Vagina (tissue), 2 donors: ENCODE measurements around the gene HOXC11. TPM values are rescaled to one million over a fixed set of nuclear protein-coding genes. Genes with fewer than 3 reads are reported as not detected.

Experiments used
- DNase-seq, 2 donors: peaks; one replicate each; pipeline ENCODE4 v3.0.0-alpha.2; 2017; ENCODE audit errors: extremely low spot score in 2 of 2
- H3K27ac ChIP-seq: fragments of 200-600 bp; sonication (generic); one replicate; pipeline ENCODE4 v1.5.1; 2019
- H3K27me3 ChIP-seq: fragments of 200-600 bp; sonication (generic); one replicate; pipeline ENCODE4 v1.5.1; 2019
- H3K36me3 ChIP-seq, 2 donors: fragments of 200-600 bp; sonication (generic); one replicate each; pipeline ENCODE4 v1.5.1; 2017 to 2019
- H3K4me1 ChIP-seq: fragments of 200-600 bp; sonication (generic); one replicate; pipeline ENCODE4 v1.5.1; 2019
- H3K4me3 ChIP-seq, 2 donors: fragments of 200-600 bp; sonication (generic); 1 replicate in 1 of 2; 2 replicates in 1 of 2; pipeline ENCODE4 v1.5.1; 2016 to 2019
- H3K9me3 ChIP-seq: fragments of 200-600 bp; sonication (generic); one replicate; pipeline ENCODE4 v1.5.1; 2019
- CTCF ChIP-seq, 3 experiments: fragments of 450-650 bp in 2 of 3; fragments of 200-600 bp in 1 of 3; sonication (generic) in 1 of 3; IDR thresholded peaks; one replicate each; pipeline ENCODE4 v1.5.1; 2017 to 2019; ENCODE audit warnings: antibody characterized with exemption in 3 of 3, mild to moderate bottlenecking in 2 of 3, moderate library complexity in 2 of 3
- POLR2A ChIP-seq, 2 donors: fragments of 450-650 bp; IDR thresholded peaks; one replicate each; pipeline ENCODE4 v1.6.1; 2017; ENCODE audit warnings: antibody characterized with exemption in 2 of 2, mild to moderate bottlenecking in 2 of 2, moderate library complexity in 2 of 2
- POLR2AphosphoS5 ChIP-seq, 2 donors: sonication (generic); formaldehyde crosslinking; IDR thresholded peaks; one replicate each; pipeline ENCODE4 v1.9.0; 2017; ENCODE audit warnings: antibody characterized with exemption in 2 of 2, mild to moderate bottlenecking in 2 of 2, low read depth in 1 of 2; ENCODE audit not compliant: insufficient read depth in 1 of 2
- intact Hi-C: fragments of 100-400 bp; cut with DNase I; formaldehyde crosslinking; loops from one replicate; pipeline ENCODE4 v1.15.1; 2023
- total RNA-seq: library from RNA; depleted of rRNA; stranded (reverse); fragments of >200 nt; gene quantifications from one replicate; pipeline ENCODE4 v1.2.3, GENCODE V29; 2016

HOXC11 gene
- total RNA-seq, 1 donor from 2014 or later, result not detected

DNA sequence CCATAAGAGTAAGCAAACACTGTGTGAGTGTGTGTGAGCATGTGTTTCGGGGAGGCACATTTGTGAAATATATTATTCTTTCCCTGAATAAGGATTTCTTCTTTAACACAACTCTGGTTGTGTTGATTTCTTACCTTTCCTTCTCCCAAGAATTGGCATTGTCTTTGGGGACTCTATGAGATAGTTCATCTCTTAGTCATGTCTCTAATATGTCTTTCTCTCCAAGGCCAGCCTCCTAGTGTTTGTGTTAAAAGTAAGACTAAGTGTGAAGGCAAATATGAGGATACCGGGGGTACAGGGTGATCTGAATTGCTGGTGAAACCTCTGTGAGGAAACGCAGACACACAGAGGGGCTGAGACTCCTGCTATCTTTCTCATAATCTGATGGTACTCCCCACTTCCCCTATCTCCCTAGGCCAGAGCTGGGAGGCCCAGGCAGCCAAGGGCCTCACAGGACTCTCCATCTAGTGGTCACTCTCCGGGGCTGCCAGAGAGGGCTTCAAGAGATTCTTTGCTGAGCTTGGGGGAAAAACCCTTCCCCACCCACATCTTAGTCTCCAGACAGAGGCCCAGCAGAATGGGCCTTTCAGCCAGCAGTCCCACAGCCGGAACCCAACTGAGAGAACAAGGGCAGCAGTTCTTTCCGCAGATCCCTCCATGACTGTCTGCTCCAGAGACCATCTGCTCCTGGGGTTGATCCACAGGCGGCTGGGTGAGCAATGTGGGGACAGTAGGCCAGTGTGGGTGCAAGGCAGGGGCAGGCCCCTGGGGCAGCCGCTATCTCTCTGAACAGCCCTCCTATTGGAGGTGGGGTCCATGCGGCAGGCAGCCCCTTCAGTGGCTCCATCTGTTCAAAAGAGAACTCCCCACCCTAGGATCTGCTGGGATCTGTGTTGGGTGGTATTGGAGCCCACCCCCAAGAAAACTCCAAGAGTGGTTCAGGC, 24.0 kb upstream of the HOXC11 start:
- intact Hi-C loops, result no loop called here
- no peaks in the 10 kb centered on the region for H3K36me3 ChIP-seq
- no peaks in the 10 kb centered on the region for H3K9me3 ChIP-seq
- peaks cover 18% of the 10 kb centered on the region for H3K27me3 ChIP-seq
- TF ChIP-seq POLR2A (IDR thresholded peaks at IDR 0.05) (no peak), POLR2AphosphoS5 (IDR thresholded peaks at IDR 0.05; ENCODE audit: insufficient read depth in 1 of 2, low read depth in 1 of 2) (no peak), CTCF (IDR thresholded peaks at IDR 0.05) (no peak)
- H3K4me1 ChIP-seq, result peaks cover 13% of the 10 kb centered on the region
- H3K4me3 ChIP-seq, result no peak overlapping the region
- no peak for DNase-seq
- no peak overlapping the region for H3K27ac ChIP-seq

GRCh38 chr12:53949631-53950436, 23.1 kb upstream of the HOXC11 start:
- no peaks in the 10 kb centered on the region for H3K36me3 ChIP-seq
- DNase-seq, result no peak

GRCh38 chr12:53950437-53950773, 22.5 kb upstream of the HOXC11 start:
- H3K27me3 ChIP-seq, result peaks cover 31% of the 10 kb centered on the region
- H3K36me3 ChIP-seq, result no peaks in the 10 kb centered on the region
- DNase-seq, result no peak
- intact Hi-C loops, result no loop called here
- H3K4me1 ChIP-seq, result peaks cover 13% of the 10 kb centered on the region
- H3K27ac ChIP-seq, result no peak overlapping the region
- no peak overlapping the region for H3K4me3 ChIP-seq
- H3K9me3 ChIP-seq, result no peaks in the 10 kb centered on the region
- TF ChIP-seq CTCF (IDR thresholded peaks at IDR 0.05) (no peak), POLR2AphosphoS5 (IDR thresholded peaks at IDR 0.05; ENCODE audit: insufficient read depth in 1 of 2, low read depth in 1 of 2) (no peak), POLR2A (IDR thresholded peaks at IDR 0.05) (no peak)

More at GRCh38 chr12:53949631-53950436, 23.1 kb upstream of the HOXC11 start:
- H3K9me3 ChIP-seq, result no peaks in the 10 kb centered on the region
- H3K27me3 ChIP-seq, result peaks cover 25% of the 10 kb centered on the region
- no peak overlapping the region for H3K4me3 ChIP-seq
- intact Hi-C loops, result no loop called here
- H3K27ac ChIP-seq, result no peak overlapping the region
- TF ChIP-seq POLR2AphosphoS5 (IDR thresholded peaks at IDR 0.05; ENCODE audit: insufficient read depth in 1 of 2, low read depth in 1 of 2), result no peak
- no peak for TF ChIP-seq CTCF (IDR thresholded peaks at IDR 0.05)
- TF ChIP-seq POLR2A (IDR thresholded peaks at IDR 0.05), result no peak
- peaks cover 13% of the 10 kb centered on the region for H3K4me1 ChIP-seq

DNA sequence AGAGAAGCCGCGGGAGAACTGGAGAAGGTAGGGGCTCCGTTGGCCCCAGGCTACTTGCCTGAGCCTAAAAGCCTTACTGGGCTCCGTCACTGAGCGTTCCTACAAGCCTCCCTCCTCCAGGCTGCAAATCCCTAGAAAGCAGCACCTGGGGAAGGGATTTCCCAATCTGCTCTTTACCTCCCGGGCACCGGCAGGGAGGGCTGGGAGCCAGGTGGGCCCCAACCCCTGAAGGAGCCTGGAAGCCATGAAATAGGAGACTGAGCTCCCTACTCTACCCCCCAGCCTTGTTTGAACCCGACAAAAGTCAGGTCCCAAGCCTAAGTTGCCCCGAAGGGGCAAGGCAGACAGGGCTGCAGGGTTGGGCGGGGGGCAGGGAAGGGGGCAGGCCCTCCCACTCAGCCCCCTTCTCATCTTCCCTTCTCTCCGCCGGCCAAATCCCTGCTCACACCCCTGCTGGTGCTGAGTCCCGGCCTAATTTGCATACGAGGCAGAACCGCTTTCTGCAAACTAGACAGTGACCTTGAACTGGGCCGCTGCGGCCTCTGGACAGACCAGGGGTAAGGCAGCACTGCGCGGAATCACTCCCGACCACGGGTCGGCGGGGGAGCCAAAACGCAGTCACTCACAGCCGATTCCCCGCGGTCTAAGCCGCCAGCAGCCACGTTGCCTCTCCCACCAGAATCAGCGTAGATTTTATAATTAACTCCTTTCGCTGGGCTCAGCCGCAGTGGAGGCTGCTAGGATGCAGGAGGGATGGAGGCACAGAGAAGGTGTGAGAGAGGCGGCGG, 21.9 kb upstream of the HOXC11 start:
- intact Hi-C loops, result no loop called here
- no peak for TF ChIP-seq POLR2A (IDR thresholded peaks at IDR 0.05)
- TF ChIP-seq CTCF (IDR thresholded peaks at IDR 0.05), result no peak
- TF ChIP-seq POLR2AphosphoS5 (IDR thresholded peaks at IDR 0.05; ENCODE audit: insufficient read depth in 1 of 2, low read depth in 1 of 2), result no peak
- Histone ChIP-seq H3K27ac (no peak overlapping the region), H3K9me3 (no peaks in the 10 kb centered on the region), H3K4me1 (peaks cover 13% of the 10 kb centered on the region), H3K36me3 (no peaks in the 10 kb centered on the region), H3K4me3 (no peak overlapping the region), H3K27me3 (peaks cover 33% of the 10 kb centered on the region)
- no peak for DNase-seq
